NCI-H2196 (cell line): ENCODE measurements around the gene RANBP3.
A peak's percentile ranks its signal among the peaks of the same experiment; 100 is the strongest.

Experiments used
- DNase-seq: peaks from one replicate; lab custom pipeline; 2025; ENCODE audit not compliant: unreplicated experiment; lab: John Stamatoyannopoulos, UW

RANBP3 gene

GRCh38 chr19:5905114-5905778, 72.7 kb downstream of the RANBP3 start:
- DNase-seq = no peak

DNA sequence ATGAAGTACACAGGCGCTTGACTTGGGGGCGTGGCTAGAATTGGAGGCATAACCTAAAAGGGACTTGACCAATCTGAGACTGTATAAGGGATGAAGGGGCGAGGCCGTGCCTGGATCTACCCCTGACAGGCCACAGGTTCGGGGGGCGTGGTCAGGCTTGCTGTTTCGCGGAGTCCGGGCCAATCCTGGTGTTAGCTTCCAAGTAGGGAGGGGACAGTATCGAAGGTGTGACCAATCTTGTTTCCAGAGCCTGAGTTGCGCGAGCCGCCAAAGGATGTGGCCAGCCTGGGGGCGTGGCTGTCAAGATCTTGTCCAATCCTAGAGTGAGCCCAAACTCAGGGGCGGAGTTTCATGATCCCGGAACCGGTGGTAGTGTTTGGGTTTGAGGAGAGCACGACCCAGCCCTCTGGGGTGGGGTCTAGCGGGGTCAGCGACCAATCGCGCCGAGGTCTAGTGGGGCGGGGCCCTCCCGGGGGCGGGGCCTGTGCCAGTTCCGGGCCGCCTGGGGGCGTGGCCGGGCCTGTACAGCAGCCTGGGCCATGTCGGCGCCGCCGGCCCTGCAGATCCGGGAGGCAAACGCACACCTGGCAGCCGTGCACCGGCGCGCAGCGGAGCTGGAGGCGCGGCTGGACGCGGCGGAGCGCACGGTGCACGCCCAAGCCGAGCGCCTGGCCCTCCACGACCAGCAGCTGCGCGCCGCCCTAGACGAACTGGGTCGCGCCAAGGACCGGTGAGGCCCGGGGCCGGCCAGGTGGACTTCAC, 73.4 kb downstream of the RANBP3 start, which contains the start of gene VMAC:
TSS of gene VMAC (plus strand) at position 521 of the 762 bp plus-strand sequence. CDS start at position 540, 19 bp downstream.
- DNase-seq = peak; percentile 100

DNA sequence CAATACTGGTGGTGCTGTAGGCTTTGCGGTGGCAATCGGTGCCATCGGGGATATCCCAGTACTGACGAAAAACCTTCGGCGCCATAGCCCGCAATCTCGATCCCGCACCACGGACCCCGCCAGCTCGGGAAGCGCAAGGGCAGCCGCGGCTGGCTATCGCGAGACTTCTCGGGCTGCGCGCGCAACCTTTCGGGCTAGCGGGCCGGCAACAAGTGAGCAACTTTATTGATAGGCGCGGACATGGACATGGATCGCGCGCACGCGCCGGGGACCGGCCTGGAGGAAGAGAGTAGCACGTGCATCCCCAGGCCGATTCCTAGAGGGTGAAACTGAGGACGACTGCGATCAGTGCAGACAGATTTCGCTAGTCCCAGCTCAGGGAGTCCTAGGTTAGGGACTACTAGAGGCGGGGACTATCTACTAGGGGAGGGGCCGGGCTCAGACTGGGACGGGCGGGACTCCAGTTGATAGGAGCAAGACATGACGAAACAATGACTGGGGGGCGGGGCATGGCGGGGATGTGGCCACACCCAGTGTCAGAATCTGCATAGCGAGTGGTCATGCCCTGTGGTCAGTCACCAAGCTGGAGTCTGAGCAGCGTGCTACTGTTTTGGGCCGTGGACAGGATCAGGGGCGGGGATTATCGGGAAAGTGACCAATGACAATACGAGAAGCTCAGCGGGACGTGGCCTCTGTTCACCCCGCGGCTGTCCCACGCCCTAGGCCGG, 74.2 kb downstream of the RANBP3 start, which contains the start of gene NDUFA11:
TSS of gene NDUFA11 (minus strand) at position 167 of the 728 bp plus-strand sequence. CDS start at position 85, 82 bp downstream.
- DNase-seq = peak; percentile 97

- no peak for DNase-seq
Measured at GRCh38 chr19:5903056-5903623, 74.8 kb downstream of the RANBP3 start.

DNA sequence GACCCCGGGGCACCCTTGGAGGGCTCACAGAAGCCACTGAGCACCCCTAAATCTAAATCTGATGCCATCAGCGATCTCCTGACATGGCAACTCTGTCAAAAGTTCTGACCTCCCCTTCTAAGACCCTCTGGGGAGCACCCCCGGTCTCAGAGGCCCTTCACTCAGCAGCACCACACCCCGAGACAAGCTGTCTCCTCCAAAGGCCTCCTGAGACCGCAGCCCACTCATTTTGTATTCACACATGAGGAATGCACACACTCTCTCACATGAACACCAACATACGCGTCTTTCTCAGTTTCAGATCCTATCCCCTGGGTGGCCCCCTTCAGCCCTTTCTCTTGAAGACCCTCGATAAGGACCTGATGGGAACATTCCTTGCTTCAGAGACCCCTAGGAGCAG, 77.0 kb downstream of the RANBP3 start:
- no peak for DNase-seq

GRCh38 chr19:5899728-5900526, 78.0 kb downstream of the RANBP3 start:
- no peak for DNase-seq

GRCh38 chr19:5897189-5897969, 80.6 kb downstream of the RANBP3 start:
- DNase-seq = no peak

GRCh38 chr19:5896365-5897076, 81.4 kb downstream of the RANBP3 start:
- DNase-seq = no peak

GRCh38 chr19:5895890-5896289, 82.0 kb downstream of the RANBP3 start:
- no peak for DNase-seq

DNA sequence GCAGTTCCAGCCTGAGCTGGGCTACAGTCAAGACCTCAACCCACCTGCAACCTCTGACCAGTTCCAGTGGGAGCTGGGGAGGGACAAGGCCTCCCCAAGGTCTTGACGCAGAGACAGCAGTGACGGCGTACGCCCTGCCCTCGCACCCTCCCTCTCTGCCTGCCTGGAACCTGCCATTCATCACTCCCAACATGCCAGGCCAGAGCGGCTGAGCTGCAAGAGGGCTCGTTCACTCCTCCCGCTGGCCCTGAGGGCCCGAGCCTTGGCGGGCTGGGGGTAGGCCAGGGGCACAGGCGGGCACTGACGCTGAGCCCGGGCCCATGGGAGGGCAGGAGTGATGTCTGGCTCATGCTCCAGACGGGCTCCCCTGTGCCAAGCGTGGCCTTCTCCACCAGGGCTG, 82.5 kb downstream of the RANBP3 start:
- no peak for DNase-seq

DNA sequence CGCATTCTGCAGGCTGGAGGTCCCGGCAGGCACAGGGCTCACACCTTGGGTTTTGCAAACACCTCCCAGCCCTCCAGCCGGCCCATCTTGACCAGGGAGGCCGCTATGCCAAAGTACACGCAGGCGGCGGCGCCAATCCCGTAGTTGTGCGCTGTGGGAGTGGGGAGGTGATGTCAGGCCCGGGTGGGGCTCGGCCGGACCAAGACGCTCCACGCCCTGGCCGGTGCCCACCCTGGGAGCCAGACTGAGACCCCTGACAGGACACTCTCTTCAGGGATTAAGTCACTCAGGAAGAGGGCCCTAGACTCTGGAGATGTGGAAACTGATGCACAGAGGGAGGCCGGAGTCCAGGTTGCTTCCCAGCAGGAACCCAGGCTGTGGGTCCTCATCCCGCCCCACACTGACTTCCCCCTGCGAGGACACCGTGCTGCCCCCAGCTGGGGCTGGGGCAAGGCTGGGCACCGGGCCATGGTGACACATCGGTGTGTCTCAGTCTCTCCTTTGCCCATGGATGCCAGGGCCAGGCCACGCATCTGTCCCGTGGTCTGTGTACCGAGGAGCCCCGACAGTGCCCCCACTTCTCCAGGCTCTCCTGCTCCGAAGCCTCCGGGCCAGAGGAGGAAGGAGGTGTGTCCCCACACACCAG, 83.1 kb downstream of the RANBP3 start:
- no peak for DNase-seq

DNA sequence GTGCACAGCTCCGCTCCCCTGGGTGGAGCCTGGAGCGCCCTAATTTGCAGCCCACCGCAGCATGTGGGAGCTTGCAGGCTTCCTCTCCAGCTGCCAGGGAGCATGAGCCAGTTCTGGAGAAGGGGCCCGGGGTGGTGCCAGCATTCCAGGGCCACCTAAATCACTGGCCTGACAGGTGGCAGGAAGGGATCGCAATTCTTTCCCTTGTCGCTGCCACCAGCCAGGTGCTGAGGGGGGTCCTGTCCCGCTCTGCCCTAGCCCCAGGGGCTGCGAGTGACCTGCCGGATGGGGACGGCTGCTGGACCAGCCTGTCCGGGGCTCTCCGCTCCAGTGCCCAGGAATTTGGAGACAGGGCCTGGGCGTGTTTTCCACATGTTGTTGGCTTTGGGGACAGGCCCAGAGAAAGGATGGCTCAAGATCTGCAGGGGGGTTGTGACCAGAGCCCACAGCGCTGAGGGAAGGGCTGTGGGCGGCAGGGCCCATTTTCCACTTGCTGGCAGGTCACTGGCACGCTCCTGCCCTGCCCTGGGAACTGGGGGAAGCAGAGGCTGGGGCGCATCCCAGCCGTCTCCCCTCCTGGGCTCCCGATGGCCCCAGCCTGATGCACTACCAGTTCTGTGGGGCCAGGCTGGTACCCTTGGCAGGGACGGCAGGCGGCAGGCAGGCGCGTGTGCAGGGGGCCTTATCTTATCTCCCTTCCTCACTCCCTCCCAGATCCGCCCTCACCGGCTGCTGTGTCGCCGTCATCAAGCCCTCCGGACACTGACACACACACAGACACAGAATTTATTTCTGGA, 83.8 kb downstream of the RANBP3 start:
- DNase-seq = no peak

- DNase-seq = no peak
Measured at GRCh38 chr19:5893296-5893903, 84.5 kb downstream of the RANBP3 start.

- DNase-seq = no peak
Measured at GRCh38 chr19:5892772-5893275, 85.1 kb downstream of the RANBP3 start.

GRCh38 chr19:5891938-5892771, 85.8 kb downstream of the RANBP3 start:
- DNase-seq = no peak

DNA sequence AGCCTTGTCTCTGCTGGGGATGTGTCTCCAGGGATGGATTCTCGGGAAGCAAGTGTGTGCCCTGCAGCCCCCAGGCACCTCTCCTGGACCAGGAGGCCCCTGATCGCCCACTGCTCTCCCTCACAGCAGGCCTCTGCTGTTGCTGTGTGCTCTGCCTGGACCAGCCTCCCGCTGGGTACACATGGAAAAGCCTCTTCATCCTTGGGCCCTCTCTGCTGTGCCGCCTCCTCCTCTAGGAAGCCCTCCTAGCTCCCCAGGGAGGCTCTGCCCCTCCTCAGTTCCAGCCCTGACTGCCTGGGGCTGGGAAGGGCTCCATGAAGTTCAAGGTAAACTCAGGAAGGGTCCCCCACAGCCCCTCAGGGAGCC, 86.4 kb downstream of the RANBP3 start:
- no peak for DNase-seq
